Common myeloid progenitor, CD34-positive (primary cell): ENCODE measurements around the gene GIMAP5.

ENCODE experiments used
- CTCF ChIA-PET: fragments of 350-600 bp; sonication (Branson Sonifier 250); formaldehyde crosslinking; loops from one replicate; lab custom pipeline; 2021; ENCODE audit warnings: antibody characterized with exemption; lab: Charles Lee
- POLR2A ChIA-PET: fragments of 350-600 bp; sonication (Branson Sonifier 250); formaldehyde crosslinking; loops from one replicate; lab custom pipeline; 2021; ENCODE audit warnings: antibody characterized with exemption; lab: Charles Lee
- DNase-seq, 3 donors: peaks; one replicate each; pipeline versions ENCODE4 v3.0.0 to v3.0.0-alpha.2; 2013
- H3K27ac ChIP-seq, 2 experiments: 1 replicate in 1 of 2; 2 replicates in 1 of 2; pipeline ENCODE4 v1.7.0; 2013; ENCODE audit warnings: inconsistent platforms in 2 of 2, low read length in 2 of 2, mild to moderate bottlenecking in 2 of 2, low read depth in 1 of 2, moderate library complexity in 1 of 2; ENCODE audit not compliant: severe bottlenecking in 2 of 2, insufficient read depth in 1 of 2, poor library complexity in 1 of 2
- H3K27me3 ChIP-seq, 5 experiments: replicated peaks in 2 of 5; 1 replicate in 3 of 5; 2 replicates in 2 of 5; pipeline versions ENCODE4 v1.6.1 to v1.7.0; 2013; ENCODE audit warnings: low read length in 4 of 5, mild to moderate bottlenecking in 2 of 5, moderate library complexity in 2 of 5, inconsistent platforms in 1 of 5; ENCODE audit not compliant: insufficient read depth in 5 of 5, control insufficient read depth in 4 of 5
- H3K36me3 ChIP-seq, 4 experiments: 1 replicate in 2 of 4; 2 replicates in 2 of 4; pipeline versions ENCODE4 v1.6.1 to v1.7.0; 2013; ENCODE audit warnings: low read length in 3 of 4, control low read depth in 1 of 4, mild to moderate bottlenecking in 1 of 4; ENCODE audit not compliant: control insufficient read depth in 4 of 4, insufficient read depth in 4 of 4
- H3K4me1 ChIP-seq, 4 experiments: 1 replicate in 3 of 4; 2 replicates in 1 of 4; pipeline versions ENCODE4 v1.6.1 to v1.7.1; 2013; ENCODE audit warnings: low read length in 3 of 4, mild to moderate bottlenecking in 3 of 4, control low read depth in 1 of 4, inconsistent platforms in 1 of 4, moderate library complexity in 1 of 4; ENCODE audit not compliant: control insufficient read depth in 4 of 4, insufficient read depth in 4 of 4; ENCODE audit errors: control extremely low read depth in 1 of 4
- H3K4me3 ChIP-seq, 7 experiments: 1 replicate in 4 of 7; 2 replicates in 3 of 7; pipeline versions ENCODE4 v1.5.1 to v1.7.0; 2013; ENCODE audit warnings: mild to moderate bottlenecking in 7 of 7, low read length in 6 of 7, moderate library complexity in 6 of 7, inconsistent platforms in 2 of 7, low read depth in 2 of 7, control low read depth in 1 of 7; ENCODE audit not compliant: insufficient read depth in 4 of 7, control insufficient read depth in 1 of 7; ENCODE audit errors: extremely low read depth in 1 of 7
- H3K9me3 ChIP-seq, 5 experiments: 1 replicate in 4 of 5; 2 replicates in 1 of 5; pipeline versions ENCODE4 v1.6.1 to v1.7.1; 2013; ENCODE audit warnings: low read length in 4 of 5, mild to moderate bottlenecking in 2 of 5, inconsistent platforms in 1 of 5, low read depth in 1 of 5, moderate library complexity in 1 of 5; ENCODE audit not compliant: control insufficient read depth in 4 of 5, insufficient read depth in 2 of 5; ENCODE audit errors: control extremely low read depth in 1 of 5
- WGBS: methylation state at CpG from one replicate; pipeline ENCODE4 v1.1.5; 2013; ENCODE audit not compliant: insufficient coverage; 5-methylcytosine and 5-hydroxymethylcytosine counted together

The GIMAP5 gene

DNA sequence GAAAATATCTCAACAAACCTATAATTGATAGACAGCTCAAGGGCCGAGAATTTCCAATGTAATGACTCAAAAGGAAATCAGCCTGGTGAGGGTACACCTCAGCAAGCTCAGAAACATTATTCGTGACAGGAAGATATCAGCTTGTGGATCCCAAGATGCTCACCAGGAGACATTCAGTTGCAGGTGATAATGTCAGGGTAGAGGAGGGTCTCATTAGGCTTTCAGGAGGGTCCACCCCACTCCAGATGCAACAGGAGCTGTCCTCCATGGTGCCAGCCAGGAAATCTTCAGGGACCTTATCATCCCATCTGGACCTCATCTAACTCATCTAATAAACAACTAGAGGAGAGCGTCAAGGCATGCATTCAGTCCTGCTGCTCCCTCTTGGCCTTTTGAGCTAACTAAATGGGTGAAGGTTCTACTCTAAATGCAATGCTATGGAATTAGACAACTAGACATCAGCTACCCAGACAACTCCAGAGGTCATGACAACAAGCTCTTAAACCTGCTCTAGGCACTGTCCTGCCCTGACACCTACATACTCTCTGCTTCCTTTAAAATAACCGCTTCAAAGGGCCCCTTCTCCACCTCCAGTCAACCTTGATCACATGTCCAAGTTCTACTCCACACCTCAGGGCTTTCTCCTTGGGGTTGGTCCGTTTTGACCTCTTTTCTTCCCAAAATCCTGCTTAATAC, 4.3 kb upstream of the GIMAP5 start:
- peaks cover 0 to 15% (median 13%) of the 10 kb centered on the region in 4 experiments for H3K4me1 ChIP-seq
- CTCF ChIA-PET = interaction anchor here (0.8 to 2.6 kb wide), 5 partner anchors 9 to 145 kb away, joined by 3 to 12 read pairs (median 5); no protein-coding TSS in a partner anchor
- no peak overlapping the region for H3K4me3 ChIP-seq
- WGBS = 97% methylated on average over 4 of the region's 5 CpGs
- peaks cover 0 to 9% (median 2%) of the 10 kb centered on the region in 5 experiments for H3K9me3 ChIP-seq
- no peak for DNase-seq
- H3K27me3 ChIP-seq = no peaks in the 10 kb centered on the region
- H3K27ac ChIP-seq = no peak overlapping the region
- POLR2A ChIA-PET = no interaction called here
- H3K36me3 ChIP-seq = no peaks in the 10 kb centered on the region

GRCh38 chr7:150733482-150734095, 3.6 kb upstream of the GIMAP5 start:
- Histone ChIP-seq H3K27ac (no peak overlapping the region), H3K4me1 (peaks cover 2 to 21% (median 19%) of the 10 kb centered on the region in 4 experiments), H3K4me3 (no peak overlapping the region), H3K27me3 (no peaks in the 10 kb centered on the region), H3K9me3 (peaks cover 0 to 4% (median 0%) of the 10 kb centered on the region in 5 experiments), H3K36me3 (no peaks in the 10 kb centered on the region)
- WGBS = 96% methylated on average over 4 of the region's 5 CpGs
- ChIA-PET CTCF (interaction anchor here (0.8 to 2.6 kb wide), 2 partner anchors 9 to 47 kb away, joined by 4 to 12 read pairs; no protein-coding TSS in a partner anchor), POLR2A (no interaction called here)
- no peak for DNase-seq

- DNase-seq = no peak
- ChIA-PET CTCF (no interaction called here), POLR2A (no interaction called here)
- Histone ChIP-seq H3K4me1 (peaks cover 6 to 27% (median 24%) of the 10 kb centered on the region in 4 experiments), H3K9me3 (peaks cover 0 to 2% (median 0%) of the 10 kb centered on the region in 5 experiments), H3K4me3 (no peak overlapping the region), H3K27me3 (no peaks in the 10 kb centered on the region), H3K27ac (no peak overlapping the region), H3K36me3 (no peaks in the 10 kb centered on the region)
- 100% methylated on average over 2 of the region's 3 CpGs for WGBS
These were observed 3.0 kb upstream of the GIMAP5 start for GRCh38 chr7:150734254-150734653.

GRCh38 chr7:150735596-150736358, 1.4 kb upstream of the GIMAP5 start:
- Histone ChIP-seq H3K27me3 (no peaks in the 10 kb centered on the region), H3K9me3 (no peaks in the 10 kb centered on the region), H3K4me1 (peaks cover 6 to 36% (median 26%) of the 10 kb centered on the region in 4 experiments), H3K36me3 (peaks cover 0 to 2% (median under 1%) of the 10 kb centered on the region in 4 experiments), H3K27ac (no peak overlapping the region), H3K4me3 (no peak overlapping the region)
- POLR2A ChIA-PET = no interaction called here
- 92% methylated on average over 2 of the region's 3 CpGs for WGBS
- DNase-seq = no peak
- CTCF ChIA-PET = no interaction called here

- Histone ChIP-seq H3K4me1 (peaks cover 6 to 36% (median 26%) of the 10 kb centered on the region in 4 experiments), H3K27ac (peak overlapping the region in 1 of 2 experiments; percentile 36), H3K36me3 (peaks cover 0 to 13% (median 4%) of the 10 kb centered on the region in 4 experiments), H3K9me3 (no peaks in the 10 kb centered on the region), H3K27me3 (no peaks in the 10 kb centered on the region), H3K4me3 (peak overlapping the region in 6 of 7 experiments; percentile 37 to 76 (median 67))
- 89% methylated on average over 4 of the region's 4 CpGs for WGBS
- ChIA-PET CTCF (interaction anchor here (0.7 to 1.5 kb wide), 3 partner anchors 11 to 286 kb away, joined by 3 to 4 read pairs (median 3); partner anchors contain the start of gene GIMAP8), POLR2A (no interaction called here)
- no peak for DNase-seq
These were observed 354 bp upstream of the GIMAP5 start for GRCh38 chr7:150736864-150737263.

DNA sequence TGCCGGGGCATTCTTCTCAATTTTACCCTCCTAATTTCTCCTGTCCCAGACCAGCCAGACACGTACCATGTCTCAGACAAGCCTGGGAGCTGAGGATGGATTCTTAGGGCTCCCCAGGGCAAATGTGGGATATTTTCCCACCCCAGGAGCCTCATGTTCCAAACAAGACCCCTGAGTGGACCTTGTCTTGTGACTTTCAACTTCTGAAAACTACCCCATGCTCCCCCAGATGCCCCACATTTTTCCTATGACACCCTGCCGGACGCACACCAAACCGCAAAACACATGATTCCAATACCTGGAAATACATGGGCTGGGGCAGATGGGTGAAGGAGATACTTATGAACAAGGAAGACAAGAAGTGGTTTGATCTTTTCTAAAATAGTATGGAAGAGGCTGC, 874 bp downstream of the GIMAP5 start:
- H3K4me1 ChIP-seq = peaks cover 6 to 36% (median 26%) of the 10 kb centered on the region in 4 experiments
- H3K27ac ChIP-seq = peak overlapping the region; percentile 6 to 36
- POLR2A ChIA-PET = no interaction called here
- H3K27me3 ChIP-seq = no peaks in the 10 kb centered on the region
- peak in 1 of 3 donors; percentile 61 for DNase-seq
- WGBS = no CpG with 5 or more reads among the region's 5 CpGs
- CTCF ChIA-PET = interaction anchor here (0.8 to 1.3 kb wide), 9 partner anchors 10 to 332 kb away, joined by 3 to 5 read pairs (median 3); partner anchors contain the start of gene GIMAP2
- H3K9me3 ChIP-seq = no peaks in the 10 kb centered on the region
- peak overlapping the region in 6 of 7 experiments; percentile 24 to 76 (median 67) for H3K4me3 ChIP-seq
- peaks cover 0 to 26% (median 7%) of the 10 kb centered on the region in 4 experiments for H3K36me3 ChIP-seq
